IMR-90 (cell line): ENCODE measurements around the gene ING5. TPM values are rescaled to one million over a fixed set of nuclear protein-coding genes. Genes with fewer than 3 reads are reported as not detected.
A peak's percentile ranks its signal among the peaks of the same experiment; 100 is the strongest.

Experiments
- ATAC-seq: fragments of 200-7000 bp; cut with Tn5 transposase; 2 replicates; pipeline ENCODE4 v1.9.1; 2020; ENCODE audit warnings: low read depth, mild to moderate bottlenecking, moderate library complexity
- BruUV-seq: library from RNA; stranded (reverse); fragments of 400-500 nt; replicated peaks from 2 replicates; lab custom pipeline; 2021; lab: Mats Ljungman, UMichigan
- CTCF ChIA-PET: fragments of 300-600 bp; formaldehyde crosslinking; extraction: SDS; loops from one replicate; lab custom pipeline; 2021; ENCODE audit warnings: antibody characterized with exemption; lab: Yijun Ruan, JAX
- POLR2A ChIA-PET: fragments of 300-600 bp; sonication (Branson Sonifier 250); formaldehyde crosslinking; loops from one replicate; lab custom pipeline; 2022; ENCODE audit warnings: antibody characterized with exemption; ENCODE audit not compliant: unreplicated experiment; lab: Charles Lee
- DNase-seq: peaks from one replicate; pipeline ENCODE4 v3.0.0; 2013
- H2AFZ ChIP-seq: replicated peaks from 2 replicates; pipeline ENCODE3; 2013; ENCODE audit warnings: low read length, mild to moderate bottlenecking; ENCODE audit not compliant: poor library complexity
- H2AK5ac ChIP-seq: 2 replicates; pipeline ENCODE4 v1.6.1; 2013; ENCODE audit warnings: low read depth, low read length, inconsistent platforms
- H2AK9ac ChIP-seq: replicated peaks from 2 replicates; pipeline ENCODE3; 2013; ENCODE audit warnings: mild to moderate bottlenecking, low read depth, low read length, moderate library complexity; ENCODE audit not compliant: poor library complexity
- H2BK120ac ChIP-seq: 2 replicates; pipeline ENCODE4 v1.6.1; 2013; ENCODE audit warnings: low read depth, low read length, inconsistent platforms
- H2BK15ac ChIP-seq: 3 replicates; pipeline ENCODE4 v1.6.1; 2013; ENCODE audit warnings: low read depth, low read length, inconsistent platforms
- H2BK20ac ChIP-seq: 2 replicates; pipeline ENCODE4 v1.6.1; 2013; ENCODE audit warnings: low read depth, mild to moderate bottlenecking, inconsistent platforms, low read length, moderate library complexity
- H2BK5ac ChIP-seq: 2 replicates; pipeline ENCODE4 v1.6.1; 2013; ENCODE audit warnings: mild to moderate bottlenecking, low read depth, low read length, inconsistent platforms; ENCODE audit not compliant: poor library complexity, severe bottlenecking
- H3K14ac ChIP-seq: replicated peaks from 2 replicates; pipeline ENCODE4 v1.6.1; 2013; ENCODE audit warnings: low read depth, low read length, inconsistent platforms
- H3K18ac ChIP-seq: 2 replicates; pipeline ENCODE4 v1.6.1; 2013; ENCODE audit warnings: low read depth, low read length, control low read depth
- H3K23ac ChIP-seq: 2 replicates; pipeline ENCODE4 v1.6.1; 2013; ENCODE audit warnings: low read depth, low read length, inconsistent platforms
- H3K27ac ChIP-seq: 2 replicates; pipeline ENCODE4 v1.5.1; 2013; ENCODE audit warnings: mild to moderate bottlenecking, control low read depth, low read length; ENCODE audit not compliant: insufficient read depth
- H3K27me3 ChIP-seq: 2 replicates; pipeline ENCODE4 v1.6.1; 2013; ENCODE audit warnings: low read length; ENCODE audit not compliant: control insufficient read depth, insufficient read depth
- H3K36me3 ChIP-seq: 2 replicates; pipeline ENCODE4 v1.6.1; 2013; ENCODE audit warnings: low read length, mixed read lengths; ENCODE audit not compliant: control insufficient read depth, insufficient read depth
- H3K4ac ChIP-seq: 2 replicates; pipeline ENCODE4 v1.6.1; 2013; ENCODE audit warnings: low read depth, low read length, inconsistent platforms
- H3K4me1 ChIP-seq: 2 replicates; pipeline ENCODE4 v1.6.1; 2013; ENCODE audit warnings: low read length, mixed read lengths; ENCODE audit not compliant: control insufficient read depth, insufficient read depth
- H3K4me2 ChIP-seq: 2 replicates; pipeline ENCODE4 v1.6.1; 2013; ENCODE audit warnings: low read depth, mild to moderate bottlenecking, control low read depth, low read length, moderate library complexity
- H3K4me3 ChIP-seq: 2 replicates; pipeline ENCODE4 v1.5.1; 2013; ENCODE audit warnings: low read depth, mild to moderate bottlenecking, control low read depth, low read length, moderate library complexity; ENCODE audit not compliant: insufficient read depth
- H3K56ac ChIP-seq: 2 replicates; pipeline ENCODE4 v1.6.1; 2013; ENCODE audit warnings: low read length, inconsistent platforms; ENCODE audit not compliant: insufficient read depth; ENCODE audit errors: extremely low read depth
- H3K79me1 ChIP-seq, 2 experiments: 2 replicates each; pipeline ENCODE4 v1.6.1; 2013; ENCODE audit warnings: low read length in 2 of 2, inconsistent platforms in 1 of 2, low read depth in 1 of 2
- H3K9ac ChIP-seq: 2 replicates; pipeline ENCODE4 v1.6.1; 2013; ENCODE audit warnings: low read depth, low read length, control low read depth
- H3K9me1 ChIP-seq: 2 replicates; pipeline ENCODE4 v1.6.1; 2013; ENCODE audit warnings: low read length, inconsistent platforms; ENCODE audit not compliant: insufficient read depth
- H3K9me3 ChIP-seq: 2 replicates; pipeline ENCODE4 v1.6.1; 2013; ENCODE audit warnings: low read length; ENCODE audit not compliant: control insufficient read depth, insufficient read depth
- H4K20me1 ChIP-seq: 2 replicates; pipeline ENCODE4 v1.6.1; 2013; ENCODE audit warnings: low read length, inconsistent platforms; ENCODE audit not compliant: insufficient read depth
- H4K5ac ChIP-seq: 2 replicates; pipeline ENCODE4 v1.6.1; 2013; ENCODE audit warnings: mild to moderate bottlenecking, low read depth, low read length, control low read depth
- H4K8ac ChIP-seq, 2 experiments: 2 replicates each; pipeline ENCODE4 v1.6.1; 2013; ENCODE audit warnings: low read depth in 2 of 2, low read length in 2 of 2, control low read depth in 1 of 2, inconsistent platforms in 1 of 2
- H4K91ac ChIP-seq: 2 replicates; pipeline ENCODE4 v1.6.1; 2013; ENCODE audit warnings: low read depth, low read length, inconsistent platforms; ENCODE audit not compliant: insufficient read depth
- BHLHE40 ChIP-seq: fragments of 150-350 bp; IDR thresholded peaks from 2 replicates; pipeline ENCODE4 v1.6.1; 2016; ENCODE audit warnings: mild to moderate bottlenecking, low read depth, low read length
- CEBPB ChIP-seq: IDR thresholded peaks from 2 replicates; pipeline ENCODE4 v1.6.1; 2012; ENCODE audit warnings: low read depth, low read length, improper control_type of control experiment
- CHD1 ChIP-seq: IDR thresholded peaks from 2 replicates; pipeline ENCODE4 v1.6.1; 2012; ENCODE audit warnings: low read depth, low read length, improper control_type of control experiment
- FOS ChIP-seq: fragments of 150-350 bp; IDR thresholded peaks from 2 replicates; pipeline ENCODE4 v1.6.1; 2016; ENCODE audit warnings: low read depth, low read length
- MAFK ChIP-seq: IDR thresholded peaks from 2 replicates; pipeline ENCODE4 v1.6.1; 2012; ENCODE audit warnings: low read depth, low read length, improper control_type of control experiment
- MXI1 ChIP-seq: IDR thresholded peaks from 2 replicates; pipeline ENCODE4 v1.6.1; 2012; ENCODE audit warnings: low read depth, mild to moderate bottlenecking, low read length, moderate library complexity, borderline replicate concordance
- NFE2L2 ChIP-seq: fragments of 150-350 bp; IDR thresholded peaks from 2 replicates; pipeline ENCODE4 v1.6.1; 2016; ENCODE audit warnings: low read depth, mild to moderate bottlenecking, low read length
- POLR2A ChIP-seq: IDR thresholded peaks from 2 replicates; pipeline ENCODE4 v1.6.1; 2012; ENCODE audit warnings: mild to moderate bottlenecking, low read depth, low read length
- RAD21 ChIP-seq: IDR thresholded peaks from 2 replicates; pipeline ENCODE4 v1.6.1; 2012; ENCODE audit warnings: low read length, improper control_type of control experiment
- RCOR1 ChIP-seq: IDR thresholded peaks from 2 replicates; pipeline ENCODE4 v1.6.1; 2012; ENCODE audit warnings: mild to moderate bottlenecking, low read length, improper control_type of control experiment; ENCODE audit not compliant: insufficient replicate concordance
- RFX5 ChIP-seq: IDR thresholded peaks from 2 replicates; pipeline ENCODE4 v1.8.0; 2012; ENCODE audit warnings: low read depth, mild to moderate bottlenecking, low read length, moderate library complexity
- SMC3 ChIP-seq: fragments of 150-350 bp; IDR thresholded peaks from 2 replicates; pipeline ENCODE4 v1.6.1; 2016; ENCODE audit warnings: low read depth, mild to moderate bottlenecking, antibody characterized with exemption, low read length, moderate library complexity
- WGBS, 2 experiments: methylation state at CpG; one replicate each; pipeline versions ENCODE4 v1.1.5 to v1.1.7; 2013; ENCODE audit warnings: missing lambda C conversion rate in 2 of 2; ENCODE audit not compliant: insufficient read length in 1 of 2; ENCODE audit errors: extremely low coverage in 2 of 2; 5-methylcytosine and 5-hydroxymethylcytosine counted together
- dilution Hi-C: fragments of 300-500 bp; cut with HindIII; formaldehyde crosslinking; loops from one replicate; pipeline ENCODE4 v1.14.3; 2018; ENCODE audit warnings: low sequenced_read_pairs; ENCODE audit not compliant: unreplicated experiment
- in situ Hi-C: fragments of 300-500 bp; cut with MboI; formaldehyde crosslinking; loops from 3 replicates; pipeline ENCODE4 v1.14.3; 2019; ENCODE audit warnings: low sequenced_read_pairs, inconsistent platforms, mixed read lengths
- intact Hi-C: fragments of 100-400 bp; cut with micrococcal nuclease; formaldehyde crosslinking; loops from 2 replicates; pipeline ENCODE4 v1.10.0; 2022
- polyA plus RNA-seq, 3 experiments: library from polyadenylated mRNA; depleted of rRNA; stranded (reverse); fragments of >200 nt; gene quantifications; 2 replicates each; pipeline ENCODE4 v1.2.3, GENCODE V29; 2012; ENCODE audit warnings: low replicate concordance in 1 of 3
- total RNA-seq: library from RNA; depleted of rRNA; stranded (reverse); fragments of >200 nt; gene quantifications from 2 replicates; pipeline ENCODE4 v1.2.3, GENCODE V29; 2012
- TF ChIP-seq, protein P1 (sequence below): fragments of 150-350 bp; IDR thresholded peaks from 2 replicates; pipeline ENCODE4 v1.6.1; 2016; ENCODE audit warnings: low read depth, mild to moderate bottlenecking, low read length, moderate library complexity, borderline replicate concordance
- TF ChIP-seq, protein P2 (sequence below): conservative IDR thresholded peaks from 2 replicates; pipeline ENCODE4 v1.5.1; 2012; ENCODE audit warnings: mild to moderate bottlenecking, low read depth, low read length, improper control_type of control experiment
- TF ChIP-seq, protein P3 (sequence below): fragments of 150-350 bp; IDR thresholded peaks from 2 replicates; pipeline ENCODE4 v1.6.1; 2017; ENCODE audit warnings: mild to moderate bottlenecking, antibody characterized with exemption, low read length, low read depth

Gene ING5
- total and polyA plus RNA-seq, 2 of the 4 experiments (the other 2 are of a cell fraction) = 36.1 to 38.9 TPM

DNA sequence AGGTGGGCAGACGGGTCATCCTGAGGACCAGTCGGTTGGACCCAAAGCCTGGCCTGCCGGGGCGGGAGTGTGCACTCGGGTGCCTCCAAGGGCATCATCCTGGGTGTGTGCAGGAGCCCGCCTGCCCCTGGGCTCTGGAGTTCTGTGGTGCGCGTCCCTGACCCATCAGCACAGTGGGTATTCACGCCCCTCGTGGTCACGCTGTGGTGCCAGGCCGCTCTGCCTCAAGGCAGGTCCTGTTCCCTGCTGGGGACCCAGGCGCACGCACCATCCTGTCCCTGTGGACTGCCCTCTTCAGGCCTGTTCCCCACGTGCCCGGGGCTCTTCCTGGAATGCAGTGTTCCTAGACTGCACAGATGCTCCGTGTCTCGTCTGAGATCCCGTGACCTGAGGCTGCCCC is 18.3 kb downstream of the ING5 start (continued):
- TF ChIP-seq CHD1 (no peak), MAFK (no peak)

DNA sequence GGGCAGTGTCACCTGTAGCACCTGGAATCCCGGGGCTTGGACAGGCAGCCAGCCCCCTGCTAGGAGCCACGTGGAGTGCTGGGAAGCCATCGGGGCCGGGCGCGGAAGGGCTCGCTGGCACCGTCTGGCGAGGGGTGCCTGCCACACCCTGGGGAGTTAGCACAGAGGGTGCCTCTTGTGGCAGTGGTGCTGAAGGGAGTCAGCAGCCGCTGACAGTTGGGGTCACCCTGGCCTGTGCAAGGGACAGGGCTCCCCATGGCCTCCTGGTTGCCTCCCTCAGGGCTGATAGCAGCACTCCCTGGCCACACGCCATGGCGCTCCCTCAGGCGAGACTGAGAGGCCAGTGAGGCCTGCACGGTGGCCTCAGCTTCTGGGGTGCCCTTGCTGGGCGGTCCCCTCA is 18.7 kb downstream of the ING5 start:
- Histone ChIP-seq H3K27ac (no peak overlapping the region), H3K56ac (no peak overlapping the region), H4K20me1 (no peaks in the 10 kb centered on the region; the same call in 1 of the 2 replicates), H3K14ac (no peak overlapping the region), H4K91ac (no peak overlapping the region), H3K9me3 (peaks cover 7% of the 10 kb centered on the region; the same call in 1 of the 2 replicates), H3K23ac (no peak overlapping the region), H2AK5ac (no peak overlapping the region), H2BK15ac (no peak overlapping the region), H4K8ac (no peak overlapping the region), H2AFZ (peak overlapping the region; percentile 11), H3K4me3 (no peak overlapping the region), H3K18ac (no peak overlapping the region), H2BK5ac (no peak overlapping the region), H3K4ac (no peak overlapping the region), H2BK120ac (no peak overlapping the region), H4K5ac (no peak overlapping the region), H3K36me3 (peaks cover 47% of the 10 kb centered on the region), H3K27me3 (no peaks in the 10 kb centered on the region), H3K9ac (no peak overlapping the region), H3K4me2 (no peak overlapping the region), H3K79me1 (no peaks in the 10 kb centered on the region; a peak in 1 of 4 replicates), H3K9me1 (no peaks in the 10 kb centered on the region), H2AK9ac (no peak overlapping the region), H2BK20ac (no peak overlapping the region), H3K4me1 (no peaks in the 10 kb centered on the region)
- POLR2A ChIA-PET = no interaction called here
- 100% methylated on average over 1 of the region's 15 CpGs; no CpG with 5 or more reads in 1 of the 2 experiments for WGBS, 2 experiments
- DNase-seq (no peak), ATAC-seq (no peak)
- CTCF ChIA-PET = no interaction called here
- intact Hi-C loops (no loop called here), in situ Hi-C loops (no loop called here), dilution Hi-C loops (no loop called here)
- BruUV-seq = no TSS peak
- TF ChIP-seq RFX5 = no peak
- no peak for TF ChIP-seq MXI1
- TF ChIP-seq CEBPB = no peak
- no peak for TF ChIP-seq FOS
- no peak for TF ChIP-seq POLR2A
- TF ChIP-seq, protein P1, sequence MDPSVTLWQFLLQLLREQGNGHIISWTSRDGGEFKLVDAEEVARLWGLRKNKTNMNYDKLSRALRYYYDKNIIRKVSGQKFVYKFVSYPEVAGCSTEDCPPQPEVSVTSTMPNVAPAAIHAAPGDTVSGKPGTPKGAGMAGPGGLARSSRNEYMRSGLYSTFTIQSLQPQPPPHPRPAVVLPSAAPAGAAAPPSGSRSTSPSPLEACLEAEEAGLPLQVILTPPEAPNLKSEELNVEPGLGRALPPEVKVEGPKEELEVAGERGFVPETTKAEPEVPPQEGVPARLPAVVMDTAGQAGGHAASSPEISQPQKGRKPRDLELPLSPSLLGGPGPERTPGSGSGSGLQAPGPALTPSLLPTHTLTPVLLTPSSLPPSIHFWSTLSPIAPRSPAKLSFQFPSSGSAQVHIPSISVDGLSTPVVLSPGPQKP = no peak
- no peak for TF ChIP-seq RAD21
- TF ChIP-seq BHLHE40 = no peak
- TF ChIP-seq CHD1 = no peak
- TF ChIP-seq, protein P2, sequence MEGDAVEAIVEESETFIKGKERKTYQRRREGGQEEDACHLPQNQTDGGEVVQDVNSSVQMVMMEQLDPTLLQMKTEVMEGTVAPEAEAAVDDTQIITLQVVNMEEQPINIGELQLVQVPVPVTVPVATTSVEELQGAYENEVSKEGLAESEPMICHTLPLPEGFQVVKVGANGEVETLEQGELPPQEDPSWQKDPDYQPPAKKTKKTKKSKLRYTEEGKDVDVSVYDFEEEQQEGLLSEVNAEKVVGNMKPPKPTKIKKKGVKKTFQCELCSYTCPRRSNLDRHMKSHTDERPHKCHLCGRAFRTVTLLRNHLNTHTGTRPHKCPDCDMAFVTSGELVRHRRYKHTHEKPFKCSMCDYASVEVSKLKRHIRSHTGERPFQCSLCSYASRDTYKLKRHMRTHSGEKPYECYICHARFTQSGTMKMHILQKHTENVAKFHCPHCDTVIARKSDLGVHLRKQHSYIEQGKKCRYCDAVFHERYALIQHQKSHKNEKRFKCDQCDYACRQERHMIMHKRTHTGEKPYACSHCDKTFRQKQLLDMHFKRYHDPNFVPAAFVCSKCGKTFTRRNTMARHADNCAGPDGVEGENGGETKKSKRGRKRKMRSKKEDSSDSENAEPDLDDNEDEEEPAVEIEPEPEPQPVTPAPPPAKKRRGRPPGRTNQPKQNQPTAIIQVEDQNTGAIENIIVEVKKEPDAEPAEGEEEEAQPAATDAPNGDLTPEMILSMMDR = no peak
- TF ChIP-seq RCOR1 = no peak
- TF ChIP-seq, protein P3, sequence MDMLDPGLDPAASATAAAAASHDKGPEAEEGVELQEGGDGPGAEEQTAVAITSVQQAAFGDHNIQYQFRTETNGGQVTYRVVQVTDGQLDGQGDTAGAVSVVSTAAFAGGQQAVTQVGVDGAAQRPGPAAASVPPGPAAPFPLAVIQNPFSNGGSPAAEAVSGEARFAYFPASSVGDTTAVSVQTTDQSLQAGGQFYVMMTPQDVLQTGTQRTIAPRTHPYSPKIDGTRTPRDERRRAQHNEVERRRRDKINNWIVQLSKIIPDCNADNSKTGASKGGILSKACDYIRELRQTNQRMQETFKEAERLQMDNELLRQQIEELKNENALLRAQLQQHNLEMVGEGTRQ = no peak
- no peak for TF ChIP-seq MAFK
- TF ChIP-seq NFE2L2 = no peak
- TF ChIP-seq SMC3 = no peak
